Activated CD8-positive, alpha-beta memory T cell treated with anti-CD3 and anti-CD28 coated beads for 24 hours (primary cell): ENCODE results near the gene KDM4C.

Source experiments
- DNase-seq: peaks from one replicate; pipeline ENCODE4 v3.0.0-alpha.2; 2020

The KDM4C gene

DNA sequence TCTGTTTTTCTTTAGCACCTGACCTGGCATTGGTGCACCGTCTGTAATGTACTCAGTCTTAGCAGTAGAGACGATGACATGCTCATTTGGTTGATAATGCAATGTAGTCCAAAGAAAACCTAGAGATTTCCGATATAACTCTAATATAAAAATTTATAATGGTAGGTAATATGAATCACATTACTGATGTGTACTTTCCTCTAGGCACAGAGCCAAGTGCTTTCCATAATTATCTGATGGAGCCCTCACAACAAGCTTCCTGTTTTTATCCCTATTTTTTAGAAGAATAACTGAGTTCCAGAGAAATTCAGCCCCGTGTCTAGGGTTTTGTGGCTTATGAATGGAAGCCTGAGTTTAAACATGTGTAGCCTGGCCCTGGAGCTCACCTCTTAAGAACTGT, 53.7 kb downstream of the KDM4C start:
- no peak for DNase-seq

DNA sequence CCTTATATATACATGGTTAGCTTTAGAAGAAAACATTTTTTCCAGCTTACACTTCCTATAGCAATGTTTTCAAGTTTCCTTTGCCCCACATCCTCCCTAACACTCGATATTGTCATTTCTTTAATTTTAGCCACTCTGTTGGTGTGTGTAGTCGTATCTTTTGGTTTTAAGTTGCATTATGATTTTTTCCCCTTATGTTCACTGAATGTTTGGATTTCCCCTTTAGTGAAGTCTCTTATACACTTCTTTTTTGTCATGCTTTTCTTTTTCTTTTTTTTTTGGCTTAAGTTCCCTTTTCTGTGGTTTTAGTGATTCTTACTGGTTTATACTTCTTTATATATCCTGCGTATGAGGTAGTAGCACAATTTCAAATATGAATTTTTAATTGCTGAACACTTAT, 58.8 kb downstream of the KDM4C start:
- no peak for DNase-seq

DNA sequence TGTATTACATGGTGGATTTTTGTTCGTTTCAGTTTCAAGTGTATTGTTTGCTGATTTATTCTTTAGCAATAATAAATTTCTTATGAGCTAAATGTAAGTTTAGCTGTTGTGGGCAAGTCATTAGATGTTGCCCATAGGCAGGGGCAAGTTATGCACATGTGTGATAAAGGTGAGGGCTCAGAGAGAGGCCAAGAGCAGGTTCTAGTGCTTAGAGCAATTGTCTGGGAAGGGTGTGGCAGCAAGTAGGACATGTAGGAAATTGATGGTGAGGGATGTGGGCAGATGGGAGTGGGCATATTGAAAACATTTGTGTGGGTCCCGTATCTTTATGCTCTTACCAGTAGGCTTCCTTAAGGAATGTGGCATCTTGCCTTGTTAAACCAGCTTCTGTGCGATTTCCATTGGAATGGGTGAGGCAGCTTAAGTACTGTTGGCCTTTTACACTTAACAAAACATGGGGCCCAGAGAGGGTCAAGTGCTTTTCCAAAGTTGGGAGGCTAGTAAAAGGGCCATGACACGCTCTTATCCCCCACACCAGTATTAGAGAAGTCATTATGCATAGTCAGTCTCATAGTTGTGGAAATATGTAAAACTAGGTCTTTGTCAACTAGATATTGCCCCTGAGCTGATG, 60.6 kb downstream of the KDM4C start:
- no peak for DNase-seq

DNA sequence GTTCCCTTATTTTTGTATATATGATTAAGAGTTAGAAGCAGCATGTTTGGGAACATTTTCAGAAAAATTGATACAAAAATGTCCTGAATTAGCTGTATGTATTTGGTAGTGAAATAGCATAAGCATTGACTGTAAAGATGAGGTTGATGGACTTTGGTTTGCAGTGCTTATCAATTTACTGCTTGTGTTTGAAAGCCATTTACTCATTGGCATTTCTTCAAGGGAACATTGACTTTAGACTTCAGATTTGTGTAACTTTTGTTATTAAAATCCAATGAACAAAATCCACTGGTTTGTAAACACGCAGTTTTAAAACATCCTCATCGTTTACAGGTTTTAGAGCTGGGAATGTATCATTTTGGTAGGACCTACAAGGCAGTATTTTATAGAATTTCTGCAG, 61.3 kb downstream of the KDM4C start:
- no peak for DNase-seq

DNA sequence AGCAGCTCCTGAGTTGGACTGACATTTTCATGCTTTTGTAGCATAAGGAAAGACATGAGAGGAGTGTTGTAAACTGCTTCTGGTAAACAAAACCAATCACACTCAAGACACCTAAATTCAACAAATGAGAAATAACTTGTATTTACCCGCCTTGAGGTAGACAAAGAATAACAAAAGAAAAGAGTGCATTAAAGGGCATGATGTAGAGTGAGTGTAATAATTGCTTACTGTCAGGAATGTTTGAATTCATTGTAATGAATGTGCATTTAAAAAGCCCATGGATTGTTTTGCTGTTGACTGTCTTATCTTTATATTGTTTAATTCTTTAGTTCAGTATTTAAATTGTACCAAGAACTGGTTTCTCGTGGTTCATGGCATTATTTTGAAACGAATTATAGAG, 61.8 kb downstream of the KDM4C start:
- DNase-seq, result no peak

DNA sequence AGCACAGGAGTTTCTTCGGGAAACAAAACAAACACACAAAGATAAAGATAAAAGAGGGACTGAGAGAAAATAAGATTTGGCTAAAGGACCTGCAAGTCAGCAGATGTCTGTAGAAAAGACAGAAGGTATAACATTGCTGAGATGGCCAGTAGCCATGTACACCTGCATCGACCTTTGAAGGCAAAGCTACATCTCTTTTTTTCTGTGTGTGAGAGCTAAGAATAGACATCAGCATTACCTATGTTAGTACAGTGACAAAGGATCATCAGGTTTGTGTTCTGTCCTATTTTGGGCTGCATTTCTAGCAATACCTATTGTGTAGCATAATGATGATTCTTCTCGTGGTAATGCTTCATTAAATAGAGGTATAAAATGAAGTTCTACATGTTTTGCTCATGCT, 64.9 kb downstream of the KDM4C start:
- DNase-seq, result no peak

DNA sequence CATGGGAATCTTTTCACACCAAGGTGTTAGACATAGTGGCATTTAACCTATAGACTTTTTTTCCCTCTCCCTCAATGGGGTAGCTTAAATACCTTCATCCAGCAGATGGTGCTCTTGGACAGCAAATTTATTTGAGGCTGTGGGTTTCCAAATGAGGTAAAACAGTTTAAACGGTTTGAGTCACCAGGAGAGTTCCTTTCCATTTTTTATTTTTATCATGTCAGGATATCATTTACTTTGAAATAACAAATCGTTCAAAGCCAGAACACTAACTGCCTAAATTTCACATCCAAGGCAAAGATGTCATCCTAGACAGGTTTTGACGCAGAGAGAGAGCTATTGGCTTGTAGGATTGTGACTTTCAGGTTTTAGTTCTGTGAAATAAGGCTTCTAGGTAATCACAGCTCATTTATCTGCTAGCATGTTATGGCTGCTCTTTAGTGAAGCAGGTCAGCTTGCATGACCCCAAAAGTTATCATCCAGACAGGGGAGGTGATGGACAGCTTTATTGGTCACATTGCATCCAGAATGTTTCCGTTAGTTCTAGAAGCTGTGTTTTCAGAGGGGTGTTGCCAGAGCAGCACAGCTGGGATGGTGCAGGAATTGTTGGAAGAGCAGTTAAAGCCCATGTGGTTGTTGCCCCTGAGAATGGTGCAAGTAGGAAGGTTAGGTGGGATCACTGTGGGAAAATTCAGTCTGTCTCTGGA, 69.8 kb downstream of the KDM4C start:
- no peak for DNase-seq

DNA sequence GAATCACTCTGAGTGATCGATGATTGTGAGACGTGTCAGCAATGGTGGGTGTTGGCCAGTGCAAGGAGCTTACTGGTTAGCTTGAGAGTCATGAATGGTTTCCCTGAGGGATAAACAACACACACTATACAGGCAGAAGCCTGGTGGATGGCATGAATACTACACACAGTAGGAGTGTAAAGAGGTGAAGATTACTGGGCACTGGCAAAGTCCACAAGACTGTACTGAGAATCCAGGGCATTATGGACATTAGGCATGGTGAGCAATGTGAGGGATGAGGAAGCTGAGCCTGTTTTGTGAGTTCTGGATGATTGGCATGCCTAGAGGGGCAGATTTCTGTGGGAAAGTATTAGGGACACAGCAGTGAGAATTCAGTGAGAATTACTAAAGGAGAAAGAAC, 71.3 kb downstream of the KDM4C start:
- no peak for DNase-seq

DNA sequence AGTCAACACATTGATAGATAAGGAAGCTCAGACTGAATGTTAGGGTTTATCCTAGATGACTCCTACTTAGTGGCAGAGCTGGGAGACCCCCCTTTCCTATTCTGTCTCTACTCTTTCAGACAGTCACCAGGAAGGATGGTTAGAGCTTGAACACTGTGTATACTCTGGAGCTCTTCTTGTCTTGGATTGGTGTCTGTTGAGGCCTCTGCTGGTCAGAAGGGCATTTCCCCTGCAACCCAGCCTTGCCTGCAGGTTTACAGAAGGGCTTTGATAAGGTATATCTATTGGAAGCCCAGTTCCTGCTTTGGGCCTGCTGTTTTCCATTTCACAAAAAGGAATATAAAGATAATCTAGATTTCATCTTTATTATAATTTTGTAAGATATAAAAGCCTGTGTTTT, 71.8 kb downstream of the KDM4C start:
- no peak for DNase-seq

DNA sequence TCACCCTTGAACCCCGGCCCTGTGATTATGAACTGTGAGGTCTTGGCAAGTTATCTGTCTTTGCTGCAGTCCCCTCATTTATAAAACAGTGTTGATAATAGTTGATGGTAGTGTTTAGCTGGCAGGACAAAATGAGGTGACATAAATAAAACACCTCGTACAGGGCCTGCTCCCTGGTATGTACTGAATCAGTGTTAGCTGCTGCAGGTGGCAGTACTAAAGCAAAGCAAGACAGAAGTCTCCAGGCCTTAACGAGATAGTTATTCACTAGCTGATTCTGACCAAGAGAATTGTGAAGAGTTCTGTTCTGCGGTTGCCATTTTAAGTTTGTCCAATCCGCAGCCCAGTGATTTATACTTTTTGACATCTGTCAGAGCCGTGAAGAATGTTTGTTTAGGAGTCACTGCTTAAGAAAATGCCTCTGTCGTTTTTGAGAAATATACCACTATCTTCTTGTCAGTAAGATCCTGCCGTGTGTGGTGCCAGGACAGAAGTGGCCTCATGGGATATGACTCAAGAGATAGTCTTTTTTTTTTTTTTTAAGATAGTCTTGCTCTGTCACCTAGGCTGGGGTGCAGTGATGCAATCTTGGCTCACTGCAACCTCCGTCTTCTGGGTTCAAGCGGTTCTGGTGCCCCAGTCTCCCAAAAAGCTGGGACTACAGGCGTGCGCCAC, 75.9 kb downstream of the KDM4C start:
- no peak for DNase-seq

DNA sequence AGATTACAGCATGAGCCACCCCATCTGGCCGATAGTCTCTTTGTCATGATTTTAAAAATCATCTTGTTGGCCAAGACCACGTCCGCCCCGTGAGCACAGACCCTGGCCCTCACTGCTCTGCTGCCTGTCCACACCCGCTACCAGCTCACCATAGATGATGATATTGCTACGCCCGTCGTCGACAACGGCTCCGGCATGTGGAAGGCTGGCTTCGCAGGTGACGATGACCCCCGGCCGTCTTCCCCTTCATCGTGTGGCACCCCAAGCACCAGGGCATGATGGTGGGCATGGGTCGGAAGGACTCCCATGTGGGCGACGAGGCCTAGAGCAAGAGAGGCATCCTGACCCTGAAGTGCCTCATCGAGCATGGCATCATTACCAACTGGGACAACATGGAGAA, 76.5 kb downstream of the KDM4C start:
- no peak for DNase-seq

DNA sequence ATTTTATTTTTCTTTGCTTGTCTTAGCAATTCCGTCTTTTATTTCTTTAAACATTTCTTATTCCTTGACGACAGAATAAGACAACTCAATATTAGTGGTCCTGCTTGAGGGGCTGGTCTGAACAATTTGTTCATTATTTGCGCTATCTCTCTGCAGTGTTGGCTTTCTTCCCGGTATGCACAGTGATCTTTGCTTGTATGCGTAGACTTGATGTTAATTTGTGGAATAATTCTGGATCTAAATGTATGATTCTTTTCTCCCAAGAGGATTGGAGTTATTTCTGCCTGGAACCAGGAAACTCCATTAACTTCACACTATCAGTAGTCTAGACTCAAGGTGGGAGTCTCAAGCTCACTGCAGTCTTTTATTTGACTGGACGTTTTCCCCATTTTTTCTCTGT, 80.4 kb downstream of the KDM4C start:
- no peak for DNase-seq

DNA sequence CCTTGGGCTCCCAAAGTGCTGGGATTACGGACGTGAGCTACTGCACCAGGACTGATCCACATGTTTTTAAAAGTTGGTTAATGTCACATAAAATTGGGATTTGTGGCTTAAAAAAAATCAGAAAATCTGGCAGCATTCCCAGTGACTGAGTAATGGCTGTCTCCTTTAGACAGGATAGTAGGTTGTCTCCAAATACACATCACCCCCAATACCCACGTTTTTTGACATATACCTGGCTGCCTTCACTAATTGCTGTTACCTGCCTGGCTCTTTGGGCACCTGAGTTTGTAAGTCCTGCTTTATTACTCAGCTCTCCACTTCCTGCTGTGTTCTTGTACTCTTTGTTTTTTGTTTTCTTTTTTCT, 84.8 kb downstream of the KDM4C start:
- DNase-seq, result no peak

DNA sequence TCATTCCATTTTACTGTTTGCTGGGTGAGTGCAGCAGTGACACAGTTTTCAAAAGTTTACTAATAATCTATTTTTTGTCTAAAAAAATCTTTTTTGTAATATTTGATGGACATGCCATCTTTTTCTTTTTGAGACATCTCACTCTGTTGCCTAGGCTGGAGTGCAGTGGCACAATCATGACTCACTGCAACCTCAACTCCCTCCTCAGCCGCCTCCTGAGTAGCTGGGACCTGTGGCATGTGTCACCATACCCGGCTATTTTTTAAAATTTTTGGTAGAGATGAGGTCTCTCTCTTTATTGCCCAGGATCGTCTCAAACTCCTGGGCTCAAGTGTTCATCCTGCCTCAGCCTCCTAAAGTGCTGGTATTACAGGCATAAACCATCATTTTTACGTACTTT, 86.0 kb downstream of the KDM4C start:
- no peak for DNase-seq

DNA sequence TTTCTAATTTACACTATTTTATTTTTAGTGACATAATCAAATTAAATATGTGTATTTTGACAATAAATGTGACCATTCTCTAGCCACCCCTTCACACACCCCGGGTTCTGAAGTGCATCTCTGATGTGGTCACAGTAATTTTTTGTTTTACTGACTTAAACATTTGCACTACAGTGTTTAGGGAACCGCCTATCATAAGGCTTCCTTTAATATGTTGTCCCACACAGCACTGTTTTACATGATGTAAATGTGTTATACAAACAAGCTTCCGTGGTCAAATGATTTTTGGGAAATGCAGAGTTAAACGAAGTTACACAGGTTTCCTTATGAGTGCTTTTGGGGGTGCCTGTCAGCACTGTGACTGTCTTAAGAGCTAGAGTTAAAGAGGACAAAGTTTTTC, 86.5 kb downstream of the KDM4C start:
- DNase-seq, result no peak

DNA sequence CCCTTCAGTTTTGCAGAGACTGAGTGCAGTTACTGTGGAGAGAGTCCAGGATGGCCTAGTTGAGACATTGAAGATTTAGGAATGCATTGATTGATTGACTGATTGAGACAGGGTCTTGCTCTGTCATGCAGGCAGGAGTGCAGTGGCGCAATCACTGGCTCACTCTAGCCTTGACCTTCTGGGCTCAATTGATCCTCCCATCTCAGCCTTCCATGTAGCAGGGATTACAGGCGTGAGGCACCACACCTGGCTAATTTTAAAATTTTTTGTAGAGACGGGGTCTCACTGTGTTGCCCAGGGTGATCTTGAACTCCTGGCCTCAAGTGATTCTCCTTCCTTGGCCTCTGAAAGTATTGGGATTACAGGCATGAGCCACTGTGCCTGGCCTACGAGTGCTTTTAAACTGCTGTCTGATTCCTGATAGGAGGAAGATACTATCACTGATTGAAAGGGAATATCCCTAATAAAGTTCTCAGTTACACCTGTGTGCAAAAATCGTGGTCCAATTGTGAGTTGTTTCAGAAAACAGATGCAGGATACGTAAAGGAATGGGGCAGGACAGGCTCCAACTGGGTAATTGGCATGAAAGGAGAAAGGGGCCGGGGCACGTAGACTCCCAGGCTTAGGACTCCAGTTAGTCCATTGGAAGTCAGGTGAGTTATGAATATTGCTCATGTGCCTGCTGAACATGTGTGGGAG, 87.5 kb downstream of the KDM4C start:
- no peak for DNase-seq

DNA sequence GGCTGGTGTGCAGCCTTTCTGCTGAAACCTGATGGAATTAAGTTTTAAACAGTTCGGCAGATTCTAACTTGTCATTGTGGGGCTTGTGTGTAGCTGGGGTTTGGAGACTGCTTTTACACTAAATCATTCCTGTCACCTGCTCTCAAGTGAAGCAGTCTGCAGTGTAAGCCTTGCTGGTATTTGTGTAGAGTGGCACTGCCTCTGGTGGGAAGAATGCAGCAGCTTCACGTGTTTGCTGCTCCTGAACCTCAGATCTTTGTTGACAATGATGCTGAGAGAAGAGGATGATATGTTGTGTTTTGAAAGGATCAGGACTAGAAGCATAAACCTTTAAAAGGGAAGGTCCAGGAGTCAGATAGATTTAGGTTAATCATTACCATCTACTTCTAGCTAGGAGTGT, 88.1 kb downstream of the KDM4C start:
- DNase-seq, result no peak

DNA sequence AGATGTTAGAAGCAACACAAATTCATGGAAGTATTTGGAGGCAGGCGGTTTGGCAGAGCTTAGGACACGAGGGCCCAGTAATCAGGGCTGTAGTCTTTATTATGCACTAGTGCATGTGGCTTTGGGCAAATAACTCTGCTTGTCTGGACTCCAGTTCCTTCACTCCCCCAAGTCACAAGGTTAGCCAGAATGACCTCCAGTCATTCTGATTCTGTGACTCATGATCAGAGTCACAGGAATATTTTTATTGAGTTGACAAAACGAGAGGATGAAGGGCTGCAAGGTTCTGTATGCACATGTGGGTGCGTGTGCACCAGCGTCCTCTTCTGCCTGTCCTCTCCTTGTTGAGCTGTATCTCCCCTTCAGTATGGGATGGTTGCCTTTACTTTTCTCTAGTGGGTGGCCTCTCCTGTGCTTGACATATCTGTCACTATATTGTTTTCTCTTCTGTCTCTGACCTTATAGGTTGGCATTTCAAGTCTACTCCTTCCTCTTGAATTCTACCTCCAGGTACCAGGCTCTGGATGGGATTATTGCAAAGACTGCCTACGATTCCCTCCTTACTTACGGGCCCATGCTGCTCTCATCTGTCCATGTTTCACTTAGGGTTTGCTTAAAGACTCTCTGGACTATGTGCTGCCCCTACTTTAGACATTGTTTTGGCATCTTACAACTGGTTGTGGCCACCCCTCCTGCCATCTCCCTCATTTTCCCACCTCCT, 94.6 kb downstream of the KDM4C start:
- DNase-seq, result no peak

DNA sequence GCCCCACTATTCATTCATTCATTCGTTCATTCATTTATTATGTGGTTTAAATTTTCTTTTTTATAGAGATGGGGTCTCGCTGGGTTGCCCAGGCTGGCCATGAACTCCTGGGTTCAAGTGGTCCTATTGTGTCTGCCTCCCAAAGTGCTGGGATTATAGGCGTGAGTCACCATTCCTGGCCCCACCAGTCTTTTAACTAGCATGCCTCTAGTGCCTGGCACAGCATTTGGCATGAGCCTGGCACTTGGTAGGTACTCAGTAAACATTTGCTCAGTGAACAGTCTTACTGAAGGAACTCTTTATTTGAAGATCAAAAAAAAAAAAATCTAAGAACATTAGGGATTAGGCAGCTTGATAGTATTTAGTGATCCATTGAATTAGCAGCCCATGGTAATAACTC, 98.1 kb downstream of the KDM4C start:
- DNase-seq, result no peak

DNA sequence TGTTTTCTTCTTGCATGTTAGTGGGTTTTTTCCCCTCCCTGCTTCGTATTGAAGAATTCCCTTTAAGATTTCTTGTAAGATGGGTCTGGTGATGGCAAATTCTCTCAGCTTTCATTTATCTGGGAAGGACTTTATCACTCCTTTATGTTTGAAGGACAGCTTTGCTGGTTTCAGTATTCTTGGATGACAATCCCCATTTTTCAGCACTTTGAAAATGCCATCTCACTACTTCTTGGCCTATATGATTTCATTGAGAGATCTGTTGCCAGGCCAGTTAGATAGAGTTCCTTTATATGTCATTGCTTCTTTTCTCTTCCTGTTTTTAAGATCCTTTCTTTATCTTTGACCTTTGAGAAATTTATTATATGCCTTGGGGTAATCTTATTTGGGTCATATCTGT, 106.3 kb downstream of the KDM4C start:
- DNase-seq, result no peak

DNA sequence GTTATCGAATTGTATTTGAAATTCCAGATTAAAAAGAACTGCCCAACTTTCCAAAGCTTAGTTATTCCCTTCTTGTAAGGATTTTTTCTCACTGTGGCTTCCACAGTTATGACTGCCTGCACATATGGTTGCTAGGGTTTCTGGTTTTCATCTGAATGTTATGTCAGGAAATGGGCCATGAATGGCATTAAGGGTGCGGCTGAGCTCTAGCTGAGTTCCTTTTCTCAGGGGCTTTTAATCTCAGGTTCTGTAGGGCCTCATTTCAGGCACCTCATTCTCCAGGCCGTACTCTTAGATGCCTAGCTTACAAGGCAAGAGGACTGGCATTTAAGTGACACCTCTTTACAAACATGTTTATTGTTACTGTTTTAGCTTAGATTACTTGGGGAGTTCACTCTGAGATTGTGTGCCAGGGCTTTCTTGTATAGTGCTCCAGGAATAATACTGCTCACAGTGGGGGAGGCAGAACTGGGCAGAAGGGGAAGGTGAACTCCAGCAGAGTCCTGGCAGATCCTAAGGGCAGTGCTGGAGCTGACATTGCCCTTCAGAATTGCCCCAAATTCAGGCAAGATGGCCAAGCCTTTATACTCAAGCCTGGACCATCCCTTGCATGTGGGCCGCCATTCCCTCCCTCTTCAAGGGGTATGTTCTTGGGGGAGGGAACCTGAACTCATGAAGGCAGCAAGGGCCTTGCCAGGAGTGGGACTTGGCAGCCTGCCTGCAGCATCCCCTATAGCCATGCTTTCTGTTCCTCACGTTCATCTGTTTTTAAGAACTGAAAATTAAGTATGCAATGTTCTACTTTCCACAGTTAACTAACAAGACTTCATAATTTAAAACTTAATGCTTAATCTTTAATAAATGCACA, 111.5 kb downstream of the KDM4C start:
- no peak for DNase-seq

DNA sequence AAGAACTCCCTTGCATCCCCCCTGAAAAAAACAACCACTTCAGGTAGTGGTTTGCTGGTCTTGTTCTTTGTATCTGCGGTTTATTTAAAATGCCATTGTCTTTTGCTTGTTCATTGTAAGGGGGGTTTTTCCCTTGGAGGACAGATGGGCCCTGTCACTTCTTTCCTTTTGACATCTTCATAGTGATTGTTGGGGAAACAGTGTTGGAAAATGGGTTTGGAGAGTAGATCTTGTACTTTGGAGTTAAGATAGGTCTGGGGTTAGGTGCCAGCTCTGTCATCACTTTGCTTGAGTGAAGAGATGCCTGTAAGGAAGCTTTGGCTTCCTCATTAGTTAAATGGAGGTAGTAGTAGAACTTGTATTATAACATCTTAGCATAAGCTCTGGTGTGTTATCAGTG, 112.4 kb downstream of the KDM4C start:
- DNase-seq, result no peak
